Mucosa of descending colon (tissue), 3 donors: ENCODE measurements around the gene KPNA4. TPM values are rescaled to one million over a fixed set of nuclear protein-coding genes. Genes with fewer than 3 reads are reported as not detected.
A peak's percentile ranks its signal among the peaks of the same experiment; 100 is the strongest.

Experiments used
- ATAC-seq: fragments of 200-7000 bp; cut with Tn5 transposase; one replicate; pipeline ENCODE4 v1.9.1; 2020; ENCODE audit warnings: mild to moderate bottlenecking, moderate library complexity
- DNase-seq, 3 donors: peaks; one replicate each; pipeline ENCODE4 v3.0.0-alpha.2; 2020
- H3K36me3 ChIP-seq: fragments of 200-600 bp; one replicate; pipeline ENCODE4 v1.8.0; 2021; ENCODE audit warnings: low read depth, mild to moderate bottlenecking
- H3K4me1 ChIP-seq: fragments of 200-600 bp; one replicate; pipeline ENCODE4 v1.8.0; 2021; ENCODE audit warnings: low read depth, mild to moderate bottlenecking
- H3K4me3 ChIP-seq: fragments of 200-600 bp; one replicate; pipeline ENCODE4 v1.8.0; 2021; ENCODE audit warnings: mild to moderate bottlenecking
- H3K9me3 ChIP-seq: fragments of 200-600 bp; one replicate; pipeline ENCODE4 v1.8.0; 2021; ENCODE audit warnings: mild to moderate bottlenecking
- intact Hi-C, 2 donors: fragments of 100-400 bp; cut with DNase I in 1 of 2; cut with micrococcal nuclease in 1 of 2; formaldehyde crosslinking; loops; one replicate each; pipeline versions ENCODE4 v1.11.0 to v1.11.1; 2022; cut with DNase I, micrococcal nuclease
- total RNA-seq, 3 donors: library from RNA; stranded (reverse); fragmentation: NEBNext Ultra II Directional in 2 of 3; extraction: Animal tissue kit (Norgen Biotek cat#: 25700) in 2 of 3; gene quantifications; one replicate each; pipeline versions ENCODE4 v1.2.1 to v1.2.4, GENCODE V29; 2021 to 2023
- TF ChIP-seq, protein P1 (sequence below): fragments of 200-600 bp; IDR thresholded peaks from one replicate; pipeline ENCODE4 v1.8.0; 2022; ENCODE audit warnings: antibody characterized with exemption, mild to moderate bottlenecking
- donor health status: DM: no; HTN: no; CAD: no; lungs with moderate emphysema.
- donor health status: DM: no; HTN: no; CAD: no.
- donor health status: DM: no; HTN: yes; CAD: no.

KPNA4 gene
- total RNA-seq, 3 donors from 2014 or later = 46.2 to 91.0 (median 48.1) TPM

GRCh38 chr3:160564258-160564911 is 986 bp downstream of the KPNA4 start:
- peak in 2 of 3 donors; percentile 21 to 64 for DNase-seq
- Histone ChIP-seq H3K9me3 (no peaks in the 10 kb centered on the region), H3K36me3 (no peaks in the 10 kb centered on the region), H3K4me1 (peaks cover 23% of the 10 kb centered on the region), H3K4me3 (peak overlapping the region; percentile 68)
- ATAC-seq = no peak
- TF ChIP-seq, protein P1, sequence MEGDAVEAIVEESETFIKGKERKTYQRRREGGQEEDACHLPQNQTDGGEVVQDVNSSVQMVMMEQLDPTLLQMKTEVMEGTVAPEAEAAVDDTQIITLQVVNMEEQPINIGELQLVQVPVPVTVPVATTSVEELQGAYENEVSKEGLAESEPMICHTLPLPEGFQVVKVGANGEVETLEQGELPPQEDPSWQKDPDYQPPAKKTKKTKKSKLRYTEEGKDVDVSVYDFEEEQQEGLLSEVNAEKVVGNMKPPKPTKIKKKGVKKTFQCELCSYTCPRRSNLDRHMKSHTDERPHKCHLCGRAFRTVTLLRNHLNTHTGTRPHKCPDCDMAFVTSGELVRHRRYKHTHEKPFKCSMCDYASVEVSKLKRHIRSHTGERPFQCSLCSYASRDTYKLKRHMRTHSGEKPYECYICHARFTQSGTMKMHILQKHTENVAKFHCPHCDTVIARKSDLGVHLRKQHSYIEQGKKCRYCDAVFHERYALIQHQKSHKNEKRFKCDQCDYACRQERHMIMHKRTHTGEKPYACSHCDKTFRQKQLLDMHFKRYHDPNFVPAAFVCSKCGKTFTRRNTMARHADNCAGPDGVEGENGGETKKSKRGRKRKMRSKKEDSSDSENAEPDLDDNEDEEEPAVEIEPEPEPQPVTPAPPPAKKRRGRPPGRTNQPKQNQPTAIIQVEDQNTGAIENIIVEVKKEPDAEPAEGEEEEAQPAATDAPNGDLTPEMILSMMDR = no peak
- intact Hi-C loops = no loop called here

DNA sequence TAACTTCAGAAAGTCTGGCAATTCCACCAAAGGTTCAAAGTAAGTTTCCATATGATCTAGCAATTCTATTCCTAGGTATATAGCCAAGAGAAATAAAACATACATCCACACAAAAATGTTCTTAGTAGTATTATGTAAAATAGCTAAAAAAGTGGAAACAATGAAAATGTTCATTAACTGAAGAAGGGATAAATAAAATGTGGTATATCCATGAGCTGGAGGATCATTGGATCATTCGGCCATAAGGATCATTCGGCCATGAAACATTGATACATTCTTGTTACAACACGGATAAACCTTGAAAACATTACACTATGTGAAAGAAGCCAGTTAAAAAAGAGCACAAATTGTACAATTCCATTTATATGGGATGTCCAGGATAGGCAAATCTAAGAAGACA is 2.4 kb downstream of the KPNA4 start:
- intact Hi-C loops = no loop called here
- no peaks in the 10 kb centered on the region for H3K9me3 ChIP-seq
- H3K4me3 ChIP-seq = no peak overlapping the region
- TF ChIP-seq, protein P1 = no peak
- no peak for DNase-seq
- no peaks in the 10 kb centered on the region for H3K36me3 ChIP-seq
- H3K4me1 ChIP-seq = peaks cover 23% of the 10 kb centered on the region
- ATAC-seq = no peak

- Histone ChIP-seq H3K4me3 (no peak overlapping the region), H3K9me3 (no peaks in the 10 kb centered on the region), H3K36me3 (no peaks in the 10 kb centered on the region), H3K4me1 (peaks cover 7% of the 10 kb centered on the region)
- TF ChIP-seq, protein P1 = no peak
- DNase-seq (no peak), ATAC-seq (no peak)
- intact Hi-C loops = no loop called here
Observed at GRCh38 chr3:160557571-160557970, 7.8 kb downstream of the KPNA4 start.

DNA sequence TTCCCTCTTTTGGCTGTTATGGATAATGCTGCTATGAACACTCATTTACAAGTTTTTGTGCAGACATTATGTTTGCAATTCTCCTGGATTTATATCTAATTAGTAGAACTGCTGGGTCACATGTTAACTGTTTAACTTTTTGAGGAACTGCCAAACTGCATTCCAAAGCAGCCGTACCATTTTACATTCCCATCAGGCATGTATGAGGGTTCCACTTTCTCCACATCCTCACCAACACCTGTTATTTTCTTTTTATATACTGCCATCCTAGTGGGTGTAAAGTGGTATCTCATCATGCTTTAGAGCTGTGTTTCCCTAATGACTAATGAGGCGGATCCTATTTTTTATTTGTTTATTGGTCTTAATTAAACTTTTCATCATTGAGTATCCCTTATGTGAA is 9.2 kb downstream of the KPNA4 start:
- ATAC-seq = no peak
- intact Hi-C loops = no loop called here
- Histone ChIP-seq H3K4me3 (no peak overlapping the region), H3K4me1 (no peaks in the 10 kb centered on the region), H3K36me3 (no peaks in the 10 kb centered on the region), H3K9me3 (no peaks in the 10 kb centered on the region)
- DNase-seq = no peak
- TF ChIP-seq, protein P1 = no peak

DNA sequence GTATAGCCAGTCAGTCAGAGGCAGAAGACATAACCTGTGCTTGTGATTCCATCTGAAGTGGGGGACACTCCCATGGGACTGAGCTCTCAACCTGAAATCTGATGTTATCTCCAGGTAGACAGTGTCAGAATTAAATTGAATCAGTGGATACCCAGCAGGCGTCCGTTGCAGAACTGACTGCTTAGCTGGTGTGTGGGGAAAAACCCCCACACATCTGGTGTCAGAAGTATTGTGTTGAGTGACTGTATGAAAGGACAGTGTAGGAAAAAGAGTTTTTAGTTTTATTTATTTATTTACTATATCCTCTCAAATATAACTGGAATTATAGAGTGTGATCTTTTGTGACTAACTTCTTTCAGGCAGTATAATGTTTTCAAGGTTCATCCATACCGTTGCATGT is 10.4 kb downstream of the KPNA4 start:
- no peaks in the 10 kb centered on the region for H3K4me1 ChIP-seq
- no peak for ATAC-seq

More for the DNA sequence above, 10.4 kb downstream of the KPNA4 start:
- H3K36me3 ChIP-seq = no peaks in the 10 kb centered on the region
- TF ChIP-seq, protein P1 = no peak
- intact Hi-C loops = no loop called here
- H3K9me3 ChIP-seq = no peaks in the 10 kb centered on the region
- no peak for DNase-seq
- no peak overlapping the region for H3K4me3 ChIP-seq
